Stomach (tissue), 9 donors: ENCODE results near the gene KCNA10. TPM values are rescaled to one million over a fixed set of nuclear protein-coding genes. Genes with fewer than 3 reads are reported as not detected.

Experiments used
- DNase-seq, 2 donors: peaks; one replicate each; pipeline versions ENCODE4 v3.0.0 to v3.0.0-alpha.2; 2013 to 2019
- H3K27ac ChIP-seq, 5 donors: fragments of 200-600 bp in 4 of 5; sonication (generic) in 4 of 5; one replicate each; pipeline ENCODE4 v1.5.1; 2013 to 2019; ENCODE audit warnings: mild to moderate bottlenecking in 1 of 5, moderate library complexity in 1 of 5
- H3K27me3 ChIP-seq, 3 donors: fragments of 200-600 bp; sonication (generic); one replicate each; pipeline ENCODE4 v1.5.1; 2017 to 2019; ENCODE audit warnings: mixed run types in 1 of 3
- H3K36me3 ChIP-seq, 4 donors: fragments of 200-600 bp; sonication (generic); 1 replicate in 3 of 4; 2 replicates in 1 of 4; pipeline ENCODE4 v1.5.1; 2016 to 2019
- H3K4me1 ChIP-seq, 4 donors: fragments of 200-600 bp; sonication (generic); one replicate each; pipeline ENCODE4 v1.5.1; 2016 to 2019
- H3K4me3 ChIP-seq, 4 donors: fragments of 200-600 bp; sonication (generic) in 3 of 4; one replicate each; pipeline ENCODE4 v1.5.1; 2016 to 2019; ENCODE audit warnings: mild to moderate bottlenecking in 1 of 4
- H3K9me3 ChIP-seq, 4 donors: fragments of 200-600 bp; sonication (generic); one replicate each; pipeline ENCODE4 v1.5.1; 2016 to 2019
- CTCF ChIP-seq, 7 experiments: fragments of 450-650 bp in 4 of 7; fragments of 200-600 bp in 3 of 7; sonication (generic) in 3 of 7; IDR thresholded peaks; one replicate each; pipeline ENCODE4 v1.5.1; 2016 to 2019; ENCODE audit warnings: antibody characterized with exemption in 7 of 7, control low read depth in 2 of 7, mild to moderate bottlenecking in 1 of 7
- EP300 ChIP-seq: sonication (generic); formaldehyde crosslinking; IDR thresholded peaks from one replicate; pipeline ENCODE4 v1.6.1; 2017; ENCODE audit warnings: antibody characterized with exemption
- POLR2A ChIP-seq, 4 donors: fragments of 450-650 bp; IDR thresholded peaks; one replicate each; pipeline ENCODE4 v1.6.1; 2016; ENCODE audit warnings: antibody characterized with exemption in 4 of 4, control low read depth in 2 of 4, mild to moderate bottlenecking in 1 of 4, moderate library complexity in 1 of 4
- POLR2AphosphoS5 ChIP-seq, 3 donors: sonication (generic); formaldehyde crosslinking; IDR thresholded peaks; one replicate each; pipeline ENCODE4 v1.6.1; 2016; ENCODE audit warnings: antibody characterized with exemption in 3 of 3
- WGBS, 5 donors: extraction: QIAGEN DNeasy Blood & Tissue Kit in 3 of 5; methylation state at CpG; one replicate each; pipeline versions ENCODE4 v1.1.5 to v1.1.7; 2013 to 2018; 5-methylcytosine and 5-hydroxymethylcytosine counted together
- intact Hi-C: fragments of 100-400 bp; cut with DNase I; formaldehyde crosslinking; loops from one replicate; pipeline ENCODE4 v1.15.1; 2023; ENCODE audit warnings: low total_unique reads
- polyA plus RNA-seq, 3 donors: library from polyadenylated mRNA; stranded (reverse); fragments of 200-250 nt; gene quantifications; one replicate each; pipeline ENCODE4 v1.2.3, GENCODE V29; 2013
- total RNA-seq, 5 donors: library from RNA; depleted of rRNA; stranded (reverse); fragments of >200 nt; gene quantifications; one replicate each; pipeline versions ENCODE4 v1.1.0 to v1.2.3, GENCODE V29; 2014 to 2016
- donor health status: healthy with polysubstance abuse.
- donor health status: Bipolar disorder and iron deficiency.
- donor health status: healthy.

The KCNA10 gene
- total and polyA plus RNA-seq, 8 donors, result 0.12 to 0.58 TPM; not detected in 6

GRCh38 chr1:110520827-110521226, 1.9 kb upstream of the KCNA10 start:
- TF ChIP-seq EP300, result no peak
- no peak for DNase-seq
- peaks cover 0 to 50% (median 8%) of the 10 kb centered on the region in 3 donors for H3K27me3 ChIP-seq
- H3K4me3 ChIP-seq, result no peak overlapping the region
- H3K36me3 ChIP-seq, result no peaks in the 10 kb centered on the region
- 39 to 54% (median 48%) methylated on average over 3 of the region's 3 CpGs for WGBS, 5 donors
- peaks cover 0 to 12% (median 5%) of the 10 kb centered on the region in 4 donors for H3K4me1 ChIP-seq
- no peak overlapping the region for H3K27ac ChIP-seq
- H3K9me3 ChIP-seq, result no peaks in the 10 kb centered on the region
- intact Hi-C loops, result no loop called here

- Histone ChIP-seq H3K36me3 (no peaks in the 10 kb centered on the region), H3K4me3 (no peak overlapping the region), H3K9me3 (no peaks in the 10 kb centered on the region), H3K27me3 (peaks cover 0 to 5% (median 0%) of the 10 kb centered on the region in 3 donors), H3K4me1 (no peaks in the 10 kb centered on the region), H3K27ac (no peak overlapping the region)
- TF ChIP-seq EP300 (no peak), POLR2A (IDR thresholded peaks at IDR 0.05) (no peak), POLR2AphosphoS5 (IDR thresholded peaks at IDR 0.05) (no peak), CTCF (IDR thresholded peaks at IDR 0.05) (no peak)
- 69 to 75% (median 71%) methylated on average over 5 of the region's 5 CpGs for WGBS, 5 donors
- DNase-seq, result no peak
- intact Hi-C loops, result no loop called here
Measured at GRCh38 chr1:110515891-110516290, 3.1 kb downstream of the KCNA10 start.

- no peak overlapping the region for H3K27ac ChIP-seq
- no peaks in the 10 kb centered on the region for H3K4me1 ChIP-seq
- intact Hi-C loops, result no loop called here
- peaks cover 0 to 5% (median 0%) of the 10 kb centered on the region in 3 donors for H3K27me3 ChIP-seq
- DNase-seq, result no peak
- no peaks in the 10 kb centered on the region for H3K36me3 ChIP-seq
- H3K9me3 ChIP-seq, result no peaks in the 10 kb centered on the region
- TF ChIP-seq POLR2A (IDR thresholded peaks at IDR 0.05) (no peak), CTCF (IDR thresholded peaks at IDR 0.05) (no peak), POLR2AphosphoS5 (IDR thresholded peaks at IDR 0.05) (no peak), EP300 (no peak)
- H3K4me3 ChIP-seq, result no peak overlapping the region
Measured at GRCh38 chr1:110515041-110515440, 3.9 kb downstream of the KCNA10 start.

GRCh38 chr1:110513511-110513910, 5.5 kb downstream of the KCNA10 start:
- intact Hi-C loops, result no loop called here
- WGBS, 5 donors, result 70 to 78% (median 71%) methylated on average over 8 of the region's 8 CpGs
- H3K27me3 ChIP-seq, result peaks cover 0 to 5% (median 0%) of the 10 kb centered on the region in 3 donors

More at GRCh38 chr1:110513511-110513910, 5.5 kb downstream of the KCNA10 start:
- no peaks in the 10 kb centered on the region for H3K36me3 ChIP-seq
- H3K4me1 ChIP-seq, result peaks cover 0 to 3% (median 1%) of the 10 kb centered on the region in 4 donors
- TF ChIP-seq POLR2AphosphoS5 (IDR thresholded peaks at IDR 0.05), result no peak
- TF ChIP-seq POLR2A (IDR thresholded peaks at IDR 0.05), result no peak
- TF ChIP-seq EP300, result no peak
- no peak for TF ChIP-seq CTCF (IDR thresholded peaks at IDR 0.05)
- no peaks in the 10 kb centered on the region for H3K9me3 ChIP-seq
- H3K27ac ChIP-seq, result no peak overlapping the region
- H3K4me3 ChIP-seq, result no peak overlapping the region
- DNase-seq, result no peak
